ENCODE results near the gene DLG1. TPM values are rescaled to one million over a fixed set of nuclear protein-coding genes. Genes with fewer than 3 reads are reported as not detected.

The DLG1 gene
- total and polyA plus RNA-seq, 4 donors = 47.8 to 130 (median 67.9) TPM

GRCh38 chr3:197151580-197151979 lies 146.8 kb downstream of the DLG1 start:
- no peaks in the 10 kb centered on the region for H3K4me1 ChIP-seq (ENCODE audit: control insufficient read depth, insufficient read depth, low read length)
- WGBS (ENCODE audit: insufficient coverage) = no CpG with 5 or more reads among the region's 1 CpG
- no peaks in the 10 kb centered on the region for H3K27me3 ChIP-seq (ENCODE audit: control insufficient read depth, insufficient read depth, low read length)
- H3K9me3 ChIP-seq (ENCODE audit: control insufficient read depth, insufficient read depth, low read length) = peaks cover 5% of the 10 kb centered on the region
- DNase-seq (ENCODE audit: low read depth in 4 of 6, low spot score in 6 of 6) = peak in 1 of 6 donors; percentile 10
- no peaks in the 10 kb centered on the region for H3K36me3 ChIP-seq (ENCODE audit: control insufficient read depth, insufficient read depth, low read length)
- no peak overlapping the region for H3K4me3 ChIP-seq (ENCODE audit: low read depth, low read length)
- no peak overlapping the region for H3K27ac ChIP-seq (ENCODE audit: low read depth, low read length)

GRCh38 chr3:197149528-197149927 lies 148.9 kb downstream of the DLG1 start:
- no peak for DNase-seq (ENCODE audit: low read depth in 4 of 6, low spot score in 6 of 6)
- Histone ChIP-seq H3K27me3 (ENCODE audit: control insufficient read depth, insufficient read depth, low read length) (no peaks in the 10 kb centered on the region), H3K36me3 (ENCODE audit: control insufficient read depth, insufficient read depth, low read length) (no peaks in the 10 kb centered on the region), H3K9me3 (ENCODE audit: control insufficient read depth, insufficient read depth, low read length) (peaks cover 1% of the 10 kb centered on the region), H3K4me1 (ENCODE audit: control insufficient read depth, insufficient read depth, low read length) (no peaks in the 10 kb centered on the region), H3K27ac (ENCODE audit: low read depth, low read length) (no peak overlapping the region), H3K4me3 (ENCODE audit: low read depth, low read length) (no peak overlapping the region)
- 100% methylated on average over 1 of the region's 3 CpGs for WGBS (ENCODE audit: insufficient coverage)

DNA sequence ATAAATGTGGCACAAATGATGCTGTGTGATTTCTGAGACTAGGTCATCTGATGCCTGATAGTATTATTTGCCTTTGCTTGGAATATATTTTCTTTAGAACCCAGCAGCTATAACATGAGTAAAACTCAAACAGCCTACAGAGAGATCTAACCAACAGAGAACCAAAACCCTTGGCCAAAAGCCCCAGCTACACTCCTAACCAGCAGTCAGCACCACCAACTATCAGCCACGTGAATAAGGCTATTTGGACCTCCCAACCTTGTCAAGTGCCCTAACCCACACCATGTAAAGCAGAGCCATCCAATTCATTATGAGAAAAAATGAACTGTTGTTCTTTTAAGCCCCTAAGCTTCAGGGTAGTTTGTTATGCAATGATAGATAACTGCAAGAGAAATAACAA lies 154.2 kb downstream of the DLG1 start:
- Histone ChIP-seq H3K36me3 (ENCODE audit: control insufficient read depth, insufficient read depth, low read length) (no peaks in the 10 kb centered on the region), H3K27me3 (ENCODE audit: control insufficient read depth, insufficient read depth, low read length) (no peaks in the 10 kb centered on the region), H3K9me3 (ENCODE audit: control insufficient read depth, insufficient read depth, low read length) (peaks cover 1% of the 10 kb centered on the region), H3K4me3 (ENCODE audit: low read depth, low read length) (no peak overlapping the region), H3K4me1 (ENCODE audit: control insufficient read depth, insufficient read depth, low read length) (no peaks in the 10 kb centered on the region), H3K27ac (ENCODE audit: low read depth, low read length) (no peak overlapping the region)
- DNase-seq (ENCODE audit: low read depth in 4 of 6, low spot score in 6 of 6) = no peak
- no CpG with 5 or more reads among the region's 1 CpG for WGBS (ENCODE audit: insufficient coverage)

GRCh38 chr3:197139586-197139985 lies 158.8 kb downstream of the DLG1 start:
- DNase-seq (ENCODE audit: low read depth in 4 of 6, low spot score in 6 of 6) = no peak
- no peak overlapping the region for H3K4me3 ChIP-seq (ENCODE audit: low read depth, low read length)

GRCh38 chr3:197137751-197138150 lies 160.7 kb downstream of the DLG1 start:
- peaks cover 8% of the 10 kb centered on the region for H3K36me3 ChIP-seq (ENCODE audit: control insufficient read depth, insufficient read depth, low read length)
- no peak overlapping the region for H3K4me3 ChIP-seq (ENCODE audit: low read depth, low read length)
- DNase-seq (ENCODE audit: low read depth in 4 of 6, low spot score in 6 of 6) = no peak
- H3K4me1 ChIP-seq (ENCODE audit: control insufficient read depth, insufficient read depth, low read length) = no peaks in the 10 kb centered on the region
- H3K27ac ChIP-seq (ENCODE audit: low read depth, low read length) = no peak overlapping the region
- no peaks in the 10 kb centered on the region for H3K27me3 ChIP-seq (ENCODE audit: control insufficient read depth, insufficient read depth, low read length)
- H3K9me3 ChIP-seq (ENCODE audit: control insufficient read depth, insufficient read depth, low read length) = no peaks in the 10 kb centered on the region
- WGBS (ENCODE audit: insufficient coverage) = no CpG with 5 or more reads among the region's 5 CpGs

More at GRCh38 chr3:197139586-197139985, 158.8 kb downstream of the DLG1 start:
- no peaks in the 10 kb centered on the region for H3K9me3 ChIP-seq (ENCODE audit: control insufficient read depth, insufficient read depth, low read length)
- peaks cover 8% of the 10 kb centered on the region for H3K36me3 ChIP-seq (ENCODE audit: control insufficient read depth, insufficient read depth, low read length)
- H3K27me3 ChIP-seq (ENCODE audit: control insufficient read depth, insufficient read depth, low read length) = no peaks in the 10 kb centered on the region
- no peak overlapping the region for H3K27ac ChIP-seq (ENCODE audit: low read depth, low read length)
- WGBS (ENCODE audit: insufficient coverage) = no CpG with 5 or more reads among the region's 1 CpG
- H3K4me1 ChIP-seq (ENCODE audit: control insufficient read depth, insufficient read depth, low read length) = no peaks in the 10 kb centered on the region

GRCh38 chr3:197136744-197137143 lies 161.7 kb downstream of the DLG1 start:
- H3K9me3 ChIP-seq (ENCODE audit: control insufficient read depth, insufficient read depth, low read length) = no peaks in the 10 kb centered on the region
- H3K4me1 ChIP-seq (ENCODE audit: control insufficient read depth, insufficient read depth, low read length) = no peaks in the 10 kb centered on the region
- no CpG with 5 or more reads among the region's 3 CpGs for WGBS (ENCODE audit: insufficient coverage)
- H3K27ac ChIP-seq (ENCODE audit: low read depth, low read length) = no peak overlapping the region
- H3K27me3 ChIP-seq (ENCODE audit: control insufficient read depth, insufficient read depth, low read length) = no peaks in the 10 kb centered on the region
- H3K36me3 ChIP-seq (ENCODE audit: control insufficient read depth, insufficient read depth, low read length) = peaks cover 8% of the 10 kb centered on the region
- DNase-seq (ENCODE audit: low read depth in 4 of 6, low spot score in 6 of 6) = no peak
- H3K4me3 ChIP-seq (ENCODE audit: low read depth, low read length) = no peak overlapping the region

- Histone ChIP-seq H3K4me3 (ENCODE audit: low read depth, low read length) (no peak overlapping the region), H3K27me3 (ENCODE audit: control insufficient read depth, insufficient read depth, low read length) (no peaks in the 10 kb centered on the region), H3K9me3 (ENCODE audit: control insufficient read depth, insufficient read depth, low read length) (no peaks in the 10 kb centered on the region), H3K27ac (ENCODE audit: low read depth, low read length) (no peak overlapping the region), H3K4me1 (ENCODE audit: control insufficient read depth, insufficient read depth, low read length) (no peaks in the 10 kb centered on the region), H3K36me3 (ENCODE audit: control insufficient read depth, insufficient read depth, low read length) (peaks cover 8% of the 10 kb centered on the region)
- no peak for DNase-seq (ENCODE audit: low read depth in 4 of 6, low spot score in 6 of 6)
- no CpG with 5 or more reads among the region's 5 CpGs for WGBS (ENCODE audit: insufficient coverage)
Observed at GRCh38 chr3:197135212-197135611, 163.2 kb downstream of the DLG1 start.

GRCh38 chr3:197132916-197133530 lies 165.4 kb downstream of the DLG1 start:
- Histone ChIP-seq H3K4me1 (ENCODE audit: control insufficient read depth, insufficient read depth, low read length) (no peaks in the 10 kb centered on the region), H3K27me3 (ENCODE audit: control insufficient read depth, insufficient read depth, low read length) (no peaks in the 10 kb centered on the region), H3K36me3 (ENCODE audit: control insufficient read depth, insufficient read depth, low read length) (peaks cover 8% of the 10 kb centered on the region), H3K27ac (ENCODE audit: low read depth, low read length) (no peak overlapping the region), H3K9me3 (ENCODE audit: control insufficient read depth, insufficient read depth, low read length) (no peaks in the 10 kb centered on the region), H3K4me3 (ENCODE audit: low read depth, low read length) (no peak overlapping the region)
- peak in 1 of 6 donors; percentile 1 for DNase-seq (ENCODE audit: low read depth in 4 of 6, low spot score in 6 of 6)
- 67% methylated on average over 1 of the region's 2 CpGs for WGBS (ENCODE audit: insufficient coverage)

DNA sequence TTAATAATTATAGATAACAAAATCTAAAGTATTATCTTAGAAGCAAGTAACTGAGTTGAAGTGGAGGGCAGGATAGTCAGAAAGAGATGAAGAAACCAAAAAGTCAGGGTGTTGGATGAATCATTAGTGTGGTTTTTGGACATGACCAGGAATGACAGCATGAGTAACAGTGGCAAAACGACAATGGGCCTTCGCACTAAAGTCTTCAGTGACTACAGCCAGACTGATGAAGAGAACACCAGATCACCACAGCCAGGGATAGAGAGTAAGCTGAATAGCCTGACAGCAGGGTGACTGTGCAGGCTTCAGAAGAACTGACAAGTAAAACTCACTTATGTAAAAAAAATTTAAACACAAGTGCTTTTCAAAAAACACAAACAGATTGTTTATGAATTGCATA lies 172.8 kb downstream of the DLG1 start:
- H3K9me3 ChIP-seq (ENCODE audit: control insufficient read depth, insufficient read depth, low read length) = no peaks in the 10 kb centered on the region
- H3K27ac ChIP-seq (ENCODE audit: low read depth, low read length) = no peak overlapping the region
- DNase-seq (ENCODE audit: low read depth in 4 of 6, low spot score in 6 of 6) = no peak
- peaks cover 3% of the 10 kb centered on the region for H3K36me3 ChIP-seq (ENCODE audit: control insufficient read depth, insufficient read depth, low read length)
- 95% methylated on average over 2 of the region's 2 CpGs for WGBS (ENCODE audit: insufficient coverage)
- no peaks in the 10 kb centered on the region for H3K27me3 ChIP-seq (ENCODE audit: control insufficient read depth, insufficient read depth, low read length)
- H3K4me3 ChIP-seq (ENCODE audit: low read depth, low read length) = no peak overlapping the region
- H3K4me1 ChIP-seq (ENCODE audit: control insufficient read depth, insufficient read depth, low read length) = no peaks in the 10 kb centered on the region

DNA sequence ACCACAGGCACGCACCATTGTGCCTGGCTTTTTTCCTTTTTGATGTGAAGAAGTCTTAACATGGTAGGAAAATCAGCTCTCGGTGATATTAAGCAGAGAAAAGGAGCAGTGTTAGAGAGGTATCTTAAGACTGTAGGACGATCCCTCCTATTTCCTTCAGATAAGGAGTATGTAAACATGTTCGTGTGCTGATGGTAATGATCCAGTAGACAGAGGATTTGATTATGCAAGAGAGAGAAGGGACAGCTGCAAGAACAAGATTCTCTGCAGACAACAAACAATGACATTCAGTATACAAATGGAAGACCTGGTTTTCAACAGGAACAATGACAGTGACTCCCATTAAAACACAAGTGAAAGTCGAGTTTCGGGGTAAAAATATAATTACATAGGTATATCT lies 173.7 kb downstream of the DLG1 start:
- H3K36me3 ChIP-seq (ENCODE audit: control insufficient read depth, insufficient read depth, low read length) = peaks cover 3% of the 10 kb centered on the region
- 80% methylated on average over 1 of the region's 6 CpGs for WGBS (ENCODE audit: insufficient coverage)
- H3K4me3 ChIP-seq (ENCODE audit: low read depth, low read length) = no peak overlapping the region
- H3K27ac ChIP-seq (ENCODE audit: low read depth, low read length) = no peak overlapping the region
- no peaks in the 10 kb centered on the region for H3K9me3 ChIP-seq (ENCODE audit: control insufficient read depth, insufficient read depth, low read length)
- DNase-seq (ENCODE audit: low read depth in 4 of 6, low spot score in 6 of 6) = peak in 2 of 6 donors; percentile 3 to 4
- no peaks in the 10 kb centered on the region for H3K27me3 ChIP-seq (ENCODE audit: control insufficient read depth, insufficient read depth, low read length)
- H3K4me1 ChIP-seq (ENCODE audit: control insufficient read depth, insufficient read depth, low read length) = no peaks in the 10 kb centered on the region

Measured in spinal cord (tissue), 10 donors.